ENCODE results near the gene TYW1. TPM values are rescaled to one million over a fixed set of nuclear protein-coding genes. Genes with fewer than 3 reads are reported as not detected.
"Not testable (repeated sequence)": the region's sequence is repeated elsewhere in the genome, so short reads cannot be mapped to it uniquely, and the experiment has no call there.

The TYW1 gene
- total RNA-seq, 1 donor = 14.8 TPM

- Histone ChIP-seq H3K9me3 (ENCODE audit: low read depth, low read length) (no peaks in the 10 kb centered on the region), H3K4me1 (ENCODE audit: insufficient read depth, low read length) (no peaks in the 10 kb centered on the region), H3K79me2 (ENCODE audit: insufficient read depth, low read length) (no peaks in the 10 kb centered on the region), H3K4me2 (ENCODE audit: insufficient read depth, low read length) (no peak overlapping the region), H2AFZ (ENCODE audit: low read length) (no peak overlapping the region), H3K4me3 (ENCODE audit: insufficient read depth, low read length) (no peak overlapping the region), H3K36me3 (ENCODE audit: insufficient read depth, low read length) (no peaks in the 10 kb centered on the region), H4K20me1 (ENCODE audit: insufficient read depth, low read length) (no peaks in the 10 kb centered on the region), H3K27me3 (ENCODE audit: insufficient read depth, low read length) (no peaks in the 10 kb centered on the region), H3K27ac (ENCODE audit: low read depth, low read length) (no peak overlapping the region)
- no peak for DNase-seq (ENCODE audit: insufficient read length, low spot score, missing footprints)
- TF ChIP-seq CTCF (IDR thresholded peaks at IDR 0.05; ENCODE audit: extremely low read depth, low read depth, low read length) = no peak
Observed at GRCh38 chr7:67210567-67210966, 213.9 kb downstream of the TYW1 start.

GRCh38 chr7:67211650-67212330 is 215.2 kb downstream of the TYW1 start:
- not testable (repeated sequence) for H3K79me2 ChIP-seq (ENCODE audit: insufficient read depth, low read length); H3K4me1 ChIP-seq (ENCODE audit: insufficient read depth, low read length); H3K27ac ChIP-seq (ENCODE audit: low read depth, low read length); H4K20me1 ChIP-seq (ENCODE audit: insufficient read depth, low read length); H3K4me3 ChIP-seq (ENCODE audit: insufficient read depth, low read length); DNase-seq (ENCODE audit: insufficient read length, low spot score, missing footprints); H3K27me3 ChIP-seq (ENCODE audit: insufficient read depth, low read length); H3K36me3 ChIP-seq (ENCODE audit: insufficient read depth, low read length); H2AFZ ChIP-seq (ENCODE audit: low read length); H3K4me2 ChIP-seq (ENCODE audit: insufficient read depth, low read length); H3K9me3 ChIP-seq (ENCODE audit: low read depth, low read length)

- not testable (repeated sequence) for H3K27me3 ChIP-seq (ENCODE audit: insufficient read depth, low read length); H3K36me3 ChIP-seq (ENCODE audit: insufficient read depth, low read length); H3K4me1 ChIP-seq (ENCODE audit: insufficient read depth, low read length); H3K27ac ChIP-seq (ENCODE audit: low read depth, low read length); H3K4me2 ChIP-seq (ENCODE audit: insufficient read depth, low read length); H3K4me3 ChIP-seq (ENCODE audit: insufficient read depth, low read length); H2AFZ ChIP-seq (ENCODE audit: low read length); DNase-seq (ENCODE audit: insufficient read length, low spot score, missing footprints); H3K9me3 ChIP-seq (ENCODE audit: low read depth, low read length); H4K20me1 ChIP-seq (ENCODE audit: insufficient read depth, low read length); H3K79me2 ChIP-seq (ENCODE audit: insufficient read depth, low read length)
Observed at GRCh38 chr7:67213038-67213437, 216.4 kb downstream of the TYW1 start.

- H3K27ac ChIP-seq (ENCODE audit: low read depth, low read length); DNase-seq (ENCODE audit: insufficient read length, low spot score, missing footprints): not testable (repeated sequence)
- H3K4me2 ChIP-seq (ENCODE audit: insufficient read depth, low read length) = peak overlapping the region; percentile 45
Observed at GRCh38 chr7:67223551-67223950, 226.9 kb downstream of the TYW1 start.

GRCh38 chr7:67226340-67226907 is 229.8 kb downstream of the TYW1 start:
- not testable (repeated sequence) for H3K4me1 ChIP-seq (ENCODE audit: insufficient read depth, low read length); H3K27ac ChIP-seq (ENCODE audit: low read depth, low read length); H4K20me1 ChIP-seq (ENCODE audit: insufficient read depth, low read length); H3K79me2 ChIP-seq (ENCODE audit: insufficient read depth, low read length); DNase-seq (ENCODE audit: insufficient read length, low spot score, missing footprints); H2AFZ ChIP-seq (ENCODE audit: low read length); H3K4me3 ChIP-seq (ENCODE audit: insufficient read depth, low read length); H3K27me3 ChIP-seq (ENCODE audit: insufficient read depth, low read length); H3K4me2 ChIP-seq (ENCODE audit: insufficient read depth, low read length); H3K36me3 ChIP-seq (ENCODE audit: insufficient read depth, low read length); H3K9me3 ChIP-seq (ENCODE audit: low read depth, low read length)

More at GRCh38 chr7:67223551-67223950, 226.9 kb downstream of the TYW1 start:
- not testable (repeated sequence) for H3K4me3 ChIP-seq (ENCODE audit: insufficient read depth, low read length); H3K36me3 ChIP-seq (ENCODE audit: insufficient read depth, low read length); H3K4me1 ChIP-seq (ENCODE audit: insufficient read depth, low read length); H3K9me3 ChIP-seq (ENCODE audit: low read depth, low read length); H4K20me1 ChIP-seq (ENCODE audit: insufficient read depth, low read length); H3K27me3 ChIP-seq (ENCODE audit: insufficient read depth, low read length); H2AFZ ChIP-seq (ENCODE audit: low read length); H3K79me2 ChIP-seq (ENCODE audit: insufficient read depth, low read length)

GRCh38 chr7:67226967-67227366 is 230.3 kb downstream of the TYW1 start:
- H3K27ac ChIP-seq (ENCODE audit: low read depth, low read length); H3K4me2 ChIP-seq (ENCODE audit: insufficient read depth, low read length): not testable (repeated sequence)

GRCh38 chr7:67229018-67229417 is 232.4 kb downstream of the TYW1 start:
- H2AFZ ChIP-seq (ENCODE audit: low read length); H3K4me2 ChIP-seq (ENCODE audit: insufficient read depth, low read length); H3K79me2 ChIP-seq (ENCODE audit: insufficient read depth, low read length); H3K36me3 ChIP-seq (ENCODE audit: insufficient read depth, low read length); H3K4me1 ChIP-seq (ENCODE audit: insufficient read depth, low read length); H3K27ac ChIP-seq (ENCODE audit: low read depth, low read length); DNase-seq (ENCODE audit: insufficient read length, low spot score, missing footprints); H3K27me3 ChIP-seq (ENCODE audit: insufficient read depth, low read length); H3K9me3 ChIP-seq (ENCODE audit: low read depth, low read length); H3K4me3 ChIP-seq (ENCODE audit: insufficient read depth, low read length); H4K20me1 ChIP-seq (ENCODE audit: insufficient read depth, low read length): not testable (repeated sequence)

More at GRCh38 chr7:67226967-67227366, 230.3 kb downstream of the TYW1 start:
- not testable (repeated sequence) for H3K4me1 ChIP-seq (ENCODE audit: insufficient read depth, low read length); DNase-seq (ENCODE audit: insufficient read length, low spot score, missing footprints); H4K20me1 ChIP-seq (ENCODE audit: insufficient read depth, low read length); H3K4me3 ChIP-seq (ENCODE audit: insufficient read depth, low read length); H3K27me3 ChIP-seq (ENCODE audit: insufficient read depth, low read length); H2AFZ ChIP-seq (ENCODE audit: low read length); H3K9me3 ChIP-seq (ENCODE audit: low read depth, low read length); H3K79me2 ChIP-seq (ENCODE audit: insufficient read depth, low read length); H3K36me3 ChIP-seq (ENCODE audit: insufficient read depth, low read length)

- H3K27me3 ChIP-seq (ENCODE audit: insufficient read depth, low read length); DNase-seq (ENCODE audit: insufficient read length, low spot score, missing footprints); H3K4me1 ChIP-seq (ENCODE audit: insufficient read depth, low read length); H4K20me1 ChIP-seq (ENCODE audit: insufficient read depth, low read length); H3K4me3 ChIP-seq (ENCODE audit: insufficient read depth, low read length); H3K36me3 ChIP-seq (ENCODE audit: insufficient read depth, low read length); H2AFZ ChIP-seq (ENCODE audit: low read length); H3K79me2 ChIP-seq (ENCODE audit: insufficient read depth, low read length); H3K9me3 ChIP-seq (ENCODE audit: low read depth, low read length); H3K4me2 ChIP-seq (ENCODE audit: insufficient read depth, low read length); H3K27ac ChIP-seq (ENCODE audit: low read depth, low read length): not testable (repeated sequence)
Observed at GRCh38 chr7:67230029-67230428, 233.4 kb downstream of the TYW1 start.
